Pons (tissue), 1 donor: ENCODE results near the gene CASZ1.

ENCODE experiments used
- DNase-seq: peaks from one replicate; pipeline ENCODE4 v3.0.0-alpha.2; 2016; ENCODE audit warnings: low spot score

CASZ1 gene

DNA sequence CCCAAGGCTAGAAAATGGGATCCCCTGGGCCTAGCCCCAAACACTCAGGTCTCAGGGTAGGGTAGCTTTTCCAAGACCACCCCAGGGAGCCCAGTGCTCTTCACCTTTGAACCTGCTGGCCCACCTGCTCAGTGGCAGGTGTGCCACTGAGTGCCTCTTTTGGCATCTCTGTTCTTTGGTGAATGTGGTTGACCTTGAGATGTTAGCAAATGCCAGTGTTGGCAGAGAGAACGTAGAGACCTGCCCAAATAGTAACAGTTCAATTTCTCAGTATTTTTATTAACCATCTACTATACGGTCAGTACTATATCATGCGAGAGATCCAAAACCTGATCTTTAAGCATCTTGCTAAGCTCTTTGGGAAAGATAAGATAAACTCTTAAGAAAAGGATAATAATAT is 193.5 kb downstream of the CASZ1 start:
- no peak for DNase-seq

DNA sequence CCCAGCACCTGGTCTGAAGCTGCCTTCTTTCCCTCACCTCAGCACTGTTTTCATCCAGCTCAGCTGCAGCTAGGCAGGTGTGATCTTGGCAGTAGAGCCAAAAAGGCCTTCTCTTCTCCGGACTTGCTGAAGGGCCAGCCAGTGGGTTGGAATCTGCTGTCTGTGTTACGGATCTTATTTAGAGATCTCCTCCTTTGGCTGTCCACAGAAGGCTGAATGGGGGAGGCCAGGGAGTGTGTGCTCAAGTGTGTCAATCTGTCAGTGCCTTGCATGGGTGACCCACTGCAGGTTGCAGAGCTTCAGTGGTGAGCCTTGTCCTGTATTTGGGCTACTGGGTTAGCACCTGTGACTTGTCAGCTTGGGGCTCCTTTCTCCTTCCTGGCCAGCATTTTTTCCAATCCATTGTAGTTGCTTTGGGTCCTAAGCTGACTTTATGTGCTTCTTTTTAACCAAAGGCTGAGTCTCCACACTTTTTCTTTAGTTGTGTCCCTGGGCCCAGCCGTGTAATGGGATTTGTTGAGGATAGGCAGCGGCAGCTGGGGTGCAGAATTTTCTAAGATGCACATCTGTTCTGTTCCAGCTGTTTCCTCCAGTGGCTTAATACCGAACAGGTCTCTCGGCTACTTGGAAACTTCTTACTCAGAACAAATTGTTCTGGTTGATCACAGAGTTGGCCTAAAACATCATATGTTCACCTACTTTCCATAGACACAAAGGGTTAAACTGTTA is 194.9 kb downstream of the CASZ1 start:
- DNase-seq = no peak

DNA sequence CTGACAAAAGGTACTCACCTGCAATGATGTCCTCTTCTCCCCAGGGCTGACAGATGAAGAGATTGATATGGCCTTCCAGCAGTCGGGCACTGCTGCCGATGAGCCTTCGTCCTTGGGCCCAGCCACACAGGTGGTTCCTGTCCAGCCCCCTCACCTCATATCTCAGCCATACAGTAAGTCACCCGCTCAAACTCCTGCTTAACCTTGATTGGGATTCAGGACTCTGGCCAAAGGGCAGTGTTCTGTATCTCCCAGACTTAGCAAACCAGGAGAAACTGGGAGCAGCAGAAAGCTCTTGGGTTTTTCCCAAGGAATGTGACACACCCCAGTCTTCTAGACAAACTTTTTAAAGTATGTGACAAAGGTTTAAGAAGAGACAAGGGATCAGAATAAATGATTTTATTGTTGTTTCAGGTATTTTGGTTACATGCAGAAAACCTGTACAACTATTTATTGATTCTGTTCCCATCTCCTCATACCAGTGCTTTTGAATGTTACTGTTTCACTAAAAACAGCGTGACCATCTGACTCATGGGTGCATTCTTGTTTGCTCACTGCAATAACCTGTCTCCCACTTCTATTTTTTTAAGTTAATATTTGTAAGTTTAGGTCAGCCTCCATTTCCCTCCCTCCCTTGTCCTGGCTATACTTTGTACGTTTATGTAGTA is 197.1 kb downstream of the CASZ1 start:
- no peak for DNase-seq

DNA sequence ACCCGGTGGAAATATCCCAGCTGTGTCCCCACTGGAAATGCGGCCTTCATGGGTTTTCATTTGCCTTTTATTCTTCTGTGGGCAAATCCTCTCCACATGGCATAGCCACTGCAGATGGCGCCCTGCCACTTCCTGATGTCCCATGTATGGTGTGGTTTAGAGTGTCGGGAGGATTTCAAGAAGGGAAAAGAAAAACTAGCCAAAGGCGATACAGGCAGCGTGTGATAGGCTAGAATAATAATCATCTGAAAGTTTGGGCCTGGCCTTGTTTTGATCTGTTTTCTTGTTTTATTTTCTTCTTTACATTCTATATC is 198.1 kb downstream of the CASZ1 start:
- peak; percentile 60 for DNase-seq

DNA sequence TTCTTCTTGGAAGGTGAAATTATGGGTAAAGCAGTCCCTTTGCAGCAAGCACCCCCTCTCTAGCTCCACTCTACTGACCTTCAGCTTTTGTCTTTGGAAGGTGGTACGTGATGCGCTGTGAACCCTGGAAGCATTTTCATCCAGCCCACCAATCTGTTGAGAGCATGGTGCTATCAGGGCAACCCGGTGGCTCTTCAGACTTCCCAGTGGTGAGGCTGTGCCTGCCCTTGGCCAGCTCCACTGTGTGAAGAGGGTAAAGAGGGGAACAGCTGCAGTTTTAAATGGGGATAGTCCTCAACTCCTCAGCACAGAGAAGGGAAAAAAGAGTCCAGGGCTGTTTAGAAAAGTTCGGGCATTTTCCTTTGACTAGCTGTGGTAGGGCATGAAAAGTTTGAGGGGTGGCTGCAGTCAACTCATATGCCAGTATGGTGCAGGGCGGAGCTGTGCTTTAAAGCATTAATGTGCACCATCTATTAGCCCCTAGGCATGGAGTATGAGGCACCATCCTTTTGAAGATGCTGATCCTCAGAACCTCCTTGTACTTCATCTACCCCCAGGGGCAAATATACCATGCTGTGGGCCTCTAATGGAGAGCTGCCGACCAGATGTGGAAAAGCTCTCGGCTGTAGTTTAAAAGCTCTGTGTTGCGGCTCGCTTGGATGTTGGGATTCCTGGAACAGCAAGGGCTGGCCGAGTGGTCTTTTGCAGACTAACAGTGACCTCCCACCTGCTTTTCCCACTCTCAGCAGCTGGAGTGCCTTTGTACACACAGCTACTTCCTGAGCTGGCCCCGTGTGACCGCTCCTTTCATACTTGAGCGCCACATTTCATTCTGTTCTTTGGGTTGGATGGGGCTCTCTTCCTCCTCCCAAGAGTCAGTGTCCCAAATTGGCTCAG is 198.7 kb downstream of the CASZ1 start:
- no peak for DNase-seq

DNA sequence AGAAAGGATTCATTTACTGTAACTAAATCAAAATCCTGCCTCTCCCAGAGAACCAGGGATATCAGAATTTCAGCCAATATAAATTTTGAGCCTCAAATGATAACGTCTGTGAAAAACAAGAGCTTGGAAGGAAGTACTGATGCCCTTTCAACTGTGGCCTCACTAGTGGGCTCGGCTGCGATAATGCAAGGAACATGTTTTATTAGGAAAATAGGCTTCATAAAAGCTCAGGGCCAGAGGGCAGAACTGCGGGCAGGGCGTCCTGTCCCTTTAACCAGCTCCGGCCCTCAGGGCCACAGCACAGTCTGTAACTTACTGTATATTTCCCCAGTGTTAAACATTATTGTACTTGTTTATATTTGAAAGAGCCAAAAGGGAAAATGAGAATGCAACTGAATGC is 199.7 kb downstream of the CASZ1 start:
- DNase-seq = no peak

DNA sequence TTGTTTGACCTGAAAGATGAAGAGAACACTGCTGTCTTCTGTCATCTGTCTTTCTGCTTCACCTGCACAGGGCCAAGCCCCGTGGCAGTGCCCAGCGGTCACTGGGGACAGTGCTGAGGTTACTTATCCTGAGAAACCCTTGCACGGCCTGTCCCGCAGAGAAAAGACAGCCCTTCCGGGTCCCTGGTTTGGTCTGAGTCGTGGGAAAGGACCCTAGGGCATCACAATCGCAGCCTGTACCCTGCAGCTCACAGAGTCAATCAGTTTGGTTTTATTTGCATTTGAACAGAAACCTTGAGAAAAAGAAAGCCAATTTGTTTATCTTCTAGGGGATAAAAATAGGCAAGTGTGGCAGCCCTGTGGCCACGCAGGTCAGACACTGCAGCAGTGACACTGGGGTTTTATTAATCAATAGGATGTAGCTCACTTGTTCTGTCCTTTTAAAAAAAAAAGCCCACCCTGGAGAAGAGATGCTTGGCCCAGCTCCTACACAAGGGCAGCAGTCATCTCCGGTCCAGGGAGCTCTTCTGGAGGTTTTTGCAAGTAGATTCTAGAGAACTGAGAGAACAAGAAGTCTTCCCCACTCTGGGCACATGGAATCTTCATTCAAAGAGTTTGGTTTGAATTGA is 201.7 kb downstream of the CASZ1 start:
- no peak for DNase-seq

DNA sequence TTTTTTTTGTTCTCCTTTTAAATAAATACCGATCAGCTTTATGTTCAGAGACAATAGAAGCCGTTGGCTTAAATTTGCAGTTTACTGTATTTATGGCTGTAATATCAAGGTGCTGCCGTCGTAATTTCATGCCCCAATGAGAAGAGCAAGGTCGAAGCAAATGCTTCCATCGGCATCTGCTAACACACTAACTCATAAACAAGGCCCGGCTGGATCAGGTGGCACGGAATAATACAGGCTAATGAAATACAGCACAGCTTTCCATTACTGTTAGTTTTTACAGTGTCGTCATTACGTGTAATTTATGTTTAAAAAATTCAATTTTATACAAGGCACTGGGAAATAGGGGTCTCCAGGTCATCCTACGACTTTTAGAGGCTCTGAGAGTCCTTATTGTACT is 202.7 kb downstream of the CASZ1 start:
- DNase-seq = no peak

DNA sequence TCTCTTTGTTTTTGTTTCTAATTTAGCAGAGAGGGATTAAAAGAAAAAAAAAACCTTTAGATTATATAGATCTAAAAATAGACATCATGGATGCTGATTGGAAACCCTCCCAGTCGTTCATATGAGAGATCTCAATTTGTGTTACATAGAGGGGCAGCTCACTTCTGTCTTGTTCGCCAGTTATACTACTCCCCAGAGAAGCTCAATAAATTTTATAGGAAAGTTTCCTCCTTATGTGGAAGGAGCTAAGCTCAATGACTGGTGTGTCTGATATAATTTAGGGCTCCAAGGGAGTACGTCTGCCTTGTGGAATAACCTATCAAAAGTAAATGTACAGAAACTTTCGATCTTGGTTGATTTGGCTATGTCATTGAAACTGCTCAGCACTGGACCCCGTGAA is 204.1 kb downstream of the CASZ1 start:
- DNase-seq = no peak

DNA sequence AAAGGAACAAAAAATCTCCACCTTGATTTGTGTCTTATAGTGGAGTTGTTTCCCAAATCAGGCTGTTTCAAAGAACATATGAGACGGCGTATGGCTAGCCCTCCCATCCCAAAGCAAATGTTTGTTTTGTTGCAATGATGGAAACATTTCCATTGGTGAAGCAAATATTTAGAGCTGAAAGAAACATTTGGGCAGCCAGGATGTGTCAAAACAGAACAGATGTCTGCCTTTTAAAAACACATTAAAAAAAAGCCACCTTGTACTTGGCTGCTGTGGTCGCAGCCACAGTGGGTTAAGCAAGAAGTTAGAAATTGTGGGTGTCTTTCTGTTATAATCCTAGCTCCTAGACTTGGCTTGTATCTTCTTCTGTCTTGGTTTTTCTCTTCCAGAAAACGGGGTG is 205.4 kb downstream of the CASZ1 start:
- no peak for DNase-seq

DNA sequence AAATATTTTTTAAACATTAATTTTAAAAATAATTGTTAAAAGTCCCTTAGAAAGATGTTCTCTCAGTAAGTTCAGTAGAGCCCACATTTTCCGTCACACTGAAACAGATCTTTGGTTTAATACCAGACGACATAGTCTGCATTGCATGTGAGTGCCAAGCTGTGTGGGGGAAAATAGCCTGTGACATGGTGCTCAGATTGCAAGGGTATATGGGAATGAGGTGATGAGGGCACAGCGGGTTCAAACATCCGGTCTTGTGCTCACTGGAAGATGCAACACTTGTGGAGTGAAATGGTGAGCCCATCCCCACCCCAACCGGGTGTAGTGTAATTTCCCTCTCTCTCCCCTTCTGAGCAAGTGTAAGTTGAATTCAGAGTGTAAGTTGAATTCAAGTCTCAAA is 207.4 kb downstream of the CASZ1 start:
- DNase-seq = no peak

DNA sequence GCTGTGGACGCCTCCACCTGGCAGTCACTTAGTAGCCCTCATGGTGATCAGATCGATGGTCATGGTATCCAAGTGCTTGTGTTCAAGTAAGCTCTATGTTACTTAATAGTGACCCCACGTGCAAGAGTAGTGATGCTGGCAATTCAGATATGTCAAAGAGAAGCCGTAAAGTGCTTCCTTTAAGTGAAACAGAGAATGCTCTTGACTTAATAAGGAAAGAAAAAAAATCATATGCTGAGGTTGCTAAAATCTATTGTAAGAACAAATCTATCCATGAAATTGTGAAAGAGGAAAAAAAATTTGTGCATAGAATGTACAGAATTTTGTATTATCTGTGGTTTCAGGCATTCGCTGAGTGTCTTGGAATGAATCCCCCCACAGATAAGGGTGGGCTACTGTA is 207.8 kb downstream of the CASZ1 start:
- DNase-seq = no peak
